Measurements from ENCODE around the gene PLCB1.

PLCB1 gene

GRCh38 chr20:8366303-8366923, 234.3 kb downstream of the PLCB1 start:
- Mint-ChIP-seq H3K36me3 (ENCODE audit: low read depth) (no peaks in the 10 kb centered on the region), H3K27me3 (ENCODE audit: low read depth, poor library complexity) (no peaks in the 10 kb centered on the region), H3K4me3 (no peak overlapping the region), H3K27ac (no peak overlapping the region), H3K4me1 (no peaks in the 10 kb centered on the region), H3K9me3 (no peaks in the 10 kb centered on the region)
- no peak for TF ChIP-seq CTCF (IDR thresholded peaks at IDR 0.05)
- no peak for DNase-seq

- TF ChIP-seq CTCF (IDR thresholded peaks at IDR 0.05) = no peak
- Mint-ChIP-seq H3K9me3 (no peaks in the 10 kb centered on the region), H3K4me3 (no peak overlapping the region), H3K36me3 (ENCODE audit: low read depth) (no peaks in the 10 kb centered on the region), H3K27me3 (ENCODE audit: low read depth, poor library complexity) (no peaks in the 10 kb centered on the region), H3K27ac (no peak overlapping the region), H3K4me1 (no peaks in the 10 kb centered on the region)
- DNase-seq = no peak
Measured at GRCh38 chr20:8367689-8368088, 235.6 kb downstream of the PLCB1 start.

GRCh38 chr20:8368670-8369069, 236.6 kb downstream of the PLCB1 start:
- no peak for TF ChIP-seq CTCF (IDR thresholded peaks at IDR 0.05)
- Mint-ChIP-seq H3K4me3 (no peak overlapping the region), H3K27ac (no peak overlapping the region), H3K36me3 (ENCODE audit: low read depth) (no peaks in the 10 kb centered on the region), H3K4me1 (no peaks in the 10 kb centered on the region), H3K27me3 (ENCODE audit: low read depth, poor library complexity) (no peaks in the 10 kb centered on the region), H3K9me3 (no peaks in the 10 kb centered on the region)
- DNase-seq = no peak

GRCh38 chr20:8369311-8369710, 237.2 kb downstream of the PLCB1 start:
- Mint-ChIP-seq H3K36me3 (ENCODE audit: low read depth) (no peaks in the 10 kb centered on the region), H3K9me3 (no peaks in the 10 kb centered on the region), H3K27me3 (ENCODE audit: low read depth, poor library complexity) (no peaks in the 10 kb centered on the region), H3K27ac (no peak overlapping the region), H3K4me3 (no peak overlapping the region), H3K4me1 (no peaks in the 10 kb centered on the region)
- TF ChIP-seq CTCF (IDR thresholded peaks at IDR 0.05) = no peak
- DNase-seq = no peak

- no peak for DNase-seq
- no peak overlapping the region for H3K4me3 Mint-ChIP-seq
- H3K36me3 Mint-ChIP-seq (ENCODE audit: low read depth) = no peaks in the 10 kb centered on the region
Measured at GRCh38 chr20:8370774-8371173, 238.7 kb downstream of the PLCB1 start.

More at GRCh38 chr20:8370774-8371173, 238.7 kb downstream of the PLCB1 start:
- H3K4me1 Mint-ChIP-seq = peaks cover under 1% of the 10 kb centered on the region
- no peak for TF ChIP-seq CTCF (IDR thresholded peaks at IDR 0.05)
- no peaks in the 10 kb centered on the region for H3K9me3 Mint-ChIP-seq
- no peaks in the 10 kb centered on the region for H3K27me3 Mint-ChIP-seq (ENCODE audit: low read depth, poor library complexity)
- no peak overlapping the region for H3K27ac Mint-ChIP-seq
